Mucosa of rectum (tissue), 2 donors: ENCODE data around the gene PKD1L1.
"Not testable (repeated sequence)": the region's sequence is repeated elsewhere in the genome, so short reads cannot be mapped to it uniquely, and the experiment has no call there.

ENCODE experiments used
- H3K27ac ChIP-seq, 2 donors: one replicate each; pipeline ENCODE4 v1.7.0; 2013; ENCODE audit warnings: inconsistent platforms in 2 of 2, low read depth in 2 of 2, low read length in 2 of 2
- H3K27me3 ChIP-seq, 2 donors: one replicate each; pipeline ENCODE4 v1.7.0; 2013; ENCODE audit warnings: low read length in 2 of 2; ENCODE audit not compliant: control insufficient read depth in 2 of 2, insufficient read depth in 2 of 2
- H3K36me3 ChIP-seq, 2 donors: one replicate each; pipeline ENCODE4 v1.7.0; 2013; ENCODE audit warnings: low read length in 2 of 2; ENCODE audit not compliant: control insufficient read depth in 2 of 2, insufficient read depth in 2 of 2
- H3K4me1 ChIP-seq, 2 donors: one replicate each; pipeline ENCODE4 v1.7.0; 2013; ENCODE audit warnings: low read length in 2 of 2, mild to moderate bottlenecking in 1 of 2; ENCODE audit not compliant: control insufficient read depth in 2 of 2, insufficient read depth in 2 of 2
- H3K4me3 ChIP-seq, 2 donors: one replicate each; pipeline ENCODE4 v1.7.0; 2013; ENCODE audit warnings: low read length in 2 of 2
- H3K9ac ChIP-seq, 2 donors: one replicate each; pipeline ENCODE4 v1.7.0; 2013; ENCODE audit warnings: low read length in 2 of 2, low read depth in 1 of 2, mild to moderate bottlenecking in 1 of 2
- H3K9me3 ChIP-seq, 2 donors: one replicate each; pipeline ENCODE4 v1.7.0; 2013; ENCODE audit warnings: low read length in 2 of 2; ENCODE audit not compliant: control insufficient read depth in 2 of 2
- donor health status: healthy.
- donor health status: Normal muscosa, but diverticular disease.

PKD1L1 gene, protein sequence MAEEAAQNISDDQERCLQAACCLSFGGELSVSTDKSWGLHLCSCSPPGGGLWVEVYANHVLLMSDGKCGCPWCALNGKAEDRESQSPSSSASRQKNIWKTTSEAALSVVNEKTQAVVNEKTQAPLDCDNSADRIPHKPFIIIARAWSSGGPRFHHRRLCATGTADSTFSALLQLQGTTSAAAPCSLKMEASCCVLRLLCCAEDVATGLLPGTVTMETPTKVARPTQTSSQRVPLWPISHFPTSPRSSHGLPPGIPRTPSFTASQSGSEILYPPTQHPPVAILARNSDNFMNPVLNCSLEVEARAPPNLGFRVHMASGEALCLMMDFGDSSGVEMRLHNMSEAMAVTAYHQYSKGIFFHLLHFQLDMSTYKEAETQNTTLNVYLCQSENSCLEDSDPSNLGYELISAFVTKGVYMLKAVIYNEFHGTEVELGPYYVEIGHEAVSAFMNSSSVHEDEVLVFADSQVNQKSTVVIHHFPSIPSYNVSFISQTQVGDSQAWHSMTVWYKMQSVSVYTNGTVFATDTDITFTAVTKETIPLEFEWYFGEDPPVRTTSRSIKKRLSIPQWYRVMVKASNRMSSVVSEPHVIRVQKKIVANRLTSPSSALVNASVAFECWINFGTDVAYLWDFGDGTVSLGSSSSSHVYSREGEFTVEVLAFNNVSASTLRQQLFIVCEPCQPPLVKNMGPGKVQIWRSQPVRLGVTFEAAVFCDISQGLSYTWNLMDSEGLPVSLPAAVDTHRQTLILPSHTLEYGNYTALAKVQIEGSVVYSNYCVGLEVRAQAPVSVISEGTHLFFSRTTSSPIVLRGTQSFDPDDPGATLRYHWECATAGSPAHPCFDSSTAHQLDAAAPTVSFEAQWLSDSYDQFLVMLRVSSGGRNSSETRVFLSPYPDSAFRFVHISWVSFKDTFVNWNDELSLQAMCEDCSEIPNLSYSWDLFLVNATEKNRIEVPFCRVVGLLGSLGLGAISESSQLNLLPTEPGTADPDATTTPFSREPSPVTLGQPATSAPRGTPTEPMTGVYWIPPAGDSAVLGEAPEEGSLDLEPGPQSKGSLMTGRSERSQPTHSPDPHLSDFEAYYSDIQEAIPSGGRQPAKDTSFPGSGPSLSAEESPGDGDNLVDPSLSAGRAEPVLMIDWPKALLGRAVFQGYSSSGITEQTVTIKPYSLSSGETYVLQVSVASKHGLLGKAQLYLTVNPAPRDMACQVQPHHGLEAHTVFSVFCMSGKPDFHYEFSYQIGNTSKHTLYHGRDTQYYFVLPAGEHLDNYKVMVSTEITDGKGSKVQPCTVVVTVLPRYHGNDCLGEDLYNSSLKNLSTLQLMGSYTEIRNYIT (N-terminal part only)

GRCh38 chr7:47948141-47948790 is at the start of gene PKD1L1:
TSS of gene PKD1L1 (minus strand) at chr7:47948466. CDS start at chr7:47948440, 26 bp downstream.
- no peaks in the 10 kb centered on the region for H3K27me3 ChIP-seq
- no peaks in the 10 kb centered on the region for H3K9me3 ChIP-seq
- H3K27ac ChIP-seq: no peak within 1 kb of the TSS
- peaks cover 17 to 19% of the 10 kb centered on the region in 2 donors for H3K4me1 ChIP-seq
- no peaks in the 10 kb centered on the region for H3K36me3 ChIP-seq
- no peak within 1 kb of the TSS for H3K9ac ChIP-seq
- H3K4me3 ChIP-seq: no peak within 1 kb of the TSS

DNA sequence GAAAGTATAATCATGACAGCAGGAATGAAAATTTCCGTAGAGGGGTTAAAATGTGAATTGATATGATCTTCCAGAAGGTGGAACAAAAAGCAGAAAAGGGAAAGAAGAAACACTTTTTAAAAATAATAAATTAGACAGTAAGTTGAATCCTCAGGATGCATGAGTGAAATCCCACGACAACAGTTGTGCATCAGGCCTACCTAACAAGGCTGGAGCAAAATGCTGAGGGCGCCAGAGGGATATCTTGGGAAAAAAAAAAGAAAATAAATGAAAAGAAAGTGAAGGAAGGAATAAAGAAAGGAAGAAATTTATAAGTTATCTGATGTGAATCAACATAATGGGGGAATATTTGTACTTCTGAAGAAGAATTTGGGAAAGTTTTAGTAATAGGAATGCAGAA is 44.2 kb upstream of the PKD1L1 start:
- H3K4me1 ChIP-seq: peaks cover 0 to 5% of the 10 kb centered on the region in 2 donors
- no peaks in the 10 kb centered on the region for H3K27me3 ChIP-seq
- H3K9ac ChIP-seq: peak overlapping the region in 1 of 2 donors; percentile 63
- peak overlapping the region; percentile 87 to 89 for H3K4me3 ChIP-seq
- H3K27ac ChIP-seq: peak overlapping the region; percentile 72 to 78
- no peaks in the 10 kb centered on the region for H3K9me3 ChIP-seq
- no peaks in the 10 kb centered on the region for H3K36me3 ChIP-seq

DNA sequence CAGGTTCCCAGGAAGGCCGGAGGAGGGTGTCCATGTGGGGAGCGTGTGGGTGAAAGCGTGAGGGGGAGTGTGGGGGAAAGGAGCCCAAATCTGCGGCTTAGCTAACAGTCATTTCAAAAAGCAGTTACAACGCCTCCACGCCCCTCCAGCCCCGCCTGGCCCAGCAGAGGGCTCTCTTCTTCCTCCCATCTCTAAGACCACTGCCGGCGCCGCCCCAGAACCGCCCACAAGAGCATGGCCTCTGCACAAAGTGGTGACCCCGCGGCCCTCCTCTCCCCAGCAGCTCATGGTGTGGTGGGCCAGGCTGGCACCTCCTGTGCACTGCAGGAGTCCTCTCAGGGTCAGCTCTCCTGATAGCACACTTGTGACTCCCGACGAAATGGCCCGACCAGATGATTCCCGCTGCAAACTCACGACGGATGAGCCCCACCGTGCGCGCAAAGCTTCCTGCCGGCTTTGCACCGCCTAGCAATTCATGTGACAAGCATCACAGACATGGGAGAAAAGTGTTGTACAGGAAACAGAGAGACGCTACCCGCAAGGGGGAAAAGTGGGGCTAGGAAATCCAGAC is 43.6 kb upstream of the PKD1L1 start:
- Histone ChIP-seq H3K9ac (peak overlapping the region; percentile 63 to 73), H3K27me3 (no peaks in the 10 kb centered on the region)

GRCh38 chr7:47991270-47991669 is 43.0 kb upstream of the PKD1L1 start:
- peaks cover 0 to 5% of the 10 kb centered on the region in 2 donors for H3K4me1 ChIP-seq
- H3K4me3 ChIP-seq: peak overlapping the region; percentile 87 to 89
- no peaks in the 10 kb centered on the region for H3K36me3 ChIP-seq
- H3K9me3 ChIP-seq: no peaks in the 10 kb centered on the region
- peak overlapping the region; percentile 72 to 78 for H3K27ac ChIP-seq
- no peaks in the 10 kb centered on the region for H3K27me3 ChIP-seq
- peak overlapping the region in 1 of 2 donors; percentile 73 for H3K9ac ChIP-seq

More for the DNA sequence above, 43.6 kb upstream of the PKD1L1 start:
- Histone ChIP-seq H3K4me1 (peaks cover 0 to 5% of the 10 kb centered on the region in 2 donors), H3K36me3 (no peaks in the 10 kb centered on the region), H3K4me3 (peak overlapping the region; percentile 87 to 89), H3K9me3 (no peaks in the 10 kb centered on the region), H3K27ac (peak overlapping the region; percentile 72 to 78)

DNA sequence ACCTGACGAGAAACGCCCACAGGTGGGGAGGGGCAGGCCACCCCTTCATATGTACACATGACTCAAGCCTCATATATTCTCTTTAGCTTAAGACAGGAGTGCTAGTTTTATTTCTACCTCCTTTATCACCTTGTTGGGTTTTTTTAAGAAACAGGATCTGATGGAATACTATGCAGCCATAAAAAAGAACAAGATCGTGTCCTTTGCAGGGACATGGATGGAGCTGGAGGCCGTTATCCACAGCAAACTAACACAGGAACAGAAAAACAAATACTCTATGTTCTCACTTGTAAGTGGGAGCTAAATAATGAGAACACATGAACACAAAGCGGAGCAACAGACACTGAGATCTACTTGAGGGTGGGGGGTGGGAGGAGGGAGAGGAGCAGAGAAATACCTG is 42.3 kb upstream of the PKD1L1 start:
- Histone ChIP-seq H3K27me3 (no peaks in the 10 kb centered on the region), H3K9ac (no peak overlapping the region), H3K9me3 (no peaks in the 10 kb centered on the region), H3K27ac (no peak overlapping the region), H3K36me3 (no peaks in the 10 kb centered on the region), H3K4me1 (peaks cover 0 to 5% of the 10 kb centered on the region in 2 donors), H3K4me3 (no peak overlapping the region)

GRCh38 chr7:47989607-47990400 is 41.5 kb upstream of the PKD1L1 start:
- H3K4me1 ChIP-seq, H3K9me3 ChIP-seq, H3K27ac ChIP-seq, H3K36me3 ChIP-seq, H3K4me3 ChIP-seq, H3K9ac ChIP-seq, H3K27me3 ChIP-seq: not testable (repeated sequence)

- no peak overlapping the region for H3K9ac ChIP-seq
- H3K4me3 ChIP-seq: no peak overlapping the region
- H3K27me3 ChIP-seq: no peaks in the 10 kb centered on the region
- H3K36me3 ChIP-seq: no peaks in the 10 kb centered on the region
- H3K9me3 ChIP-seq: no peaks in the 10 kb centered on the region
- H3K4me1 ChIP-seq: peaks cover 0 to 5% of the 10 kb centered on the region in 2 donors
- H3K27ac ChIP-seq: no peak overlapping the region
Measured at GRCh38 chr7:47988496-47989386, 40.5 kb upstream of the PKD1L1 start.

GRCh38 chr7:47982610-47983009 is 34.3 kb upstream of the PKD1L1 start:
- H3K9ac ChIP-seq: no peak overlapping the region
- no peak overlapping the region for H3K4me3 ChIP-seq
- no peak overlapping the region for H3K27ac ChIP-seq
- H3K4me1 ChIP-seq: peaks cover 8 to 10% of the 10 kb centered on the region in 2 donors
- H3K36me3 ChIP-seq: peaks cover 4 to 8% of the 10 kb centered on the region in 2 donors
- no peaks in the 10 kb centered on the region for H3K27me3 ChIP-seq
- H3K9me3 ChIP-seq: no peaks in the 10 kb centered on the region
